Ectodermal cell (in vitro differentiated cells): ENCODE results near the gene TMEM127.

Experiments
- H3K27ac ChIP-seq: 2 replicates; pipeline ENCODE4 v1.7.0; 2013; ENCODE audit warnings: mild to moderate bottlenecking, low read depth, low read length; ENCODE audit not compliant: insufficient read depth, poor library complexity, severe bottlenecking
- H3K27me3 ChIP-seq: 2 replicates; pipeline ENCODE4 v1.7.0; 2013; ENCODE audit warnings: mild to moderate bottlenecking, low read length; ENCODE audit not compliant: insufficient read depth, control insufficient read depth, poor library complexity, severe bottlenecking
- H3K36me3 ChIP-seq: one replicate; pipeline ENCODE4 v1.7.0; 2013; ENCODE audit warnings: low read length; ENCODE audit not compliant: control insufficient read depth, insufficient read depth
- H3K4me1 ChIP-seq: one replicate; pipeline ENCODE4 v1.7.0; 2013; ENCODE audit warnings: low read length; ENCODE audit not compliant: control insufficient read depth, insufficient read depth
- H3K4me3 ChIP-seq: 2 replicates; pipeline ENCODE4 v1.7.0; 2013; ENCODE audit warnings: low read depth, low read length, control low read depth; ENCODE audit not compliant: insufficient read depth
- H3K9me3 ChIP-seq: 2 replicates; pipeline ENCODE4 v1.7.0; 2013; ENCODE audit warnings: mild to moderate bottlenecking, low read length, moderate library complexity; ENCODE audit not compliant: control insufficient read depth
- WGBS, 2 experiments: methylation state at CpG; one replicate each; pipeline ENCODE4 v1.1.7; 2013; ENCODE audit warnings: missing lambda C conversion rate in 2 of 2; 5-methylcytosine and 5-hydroxymethylcytosine counted together

Gene TMEM127

GRCh38 chr2:96241900-96242611 lies 23.7 kb downstream of the TMEM127 start:
- 92% methylated on average over 5 of the region's 5 CpGs for WGBS, 2 experiments
- Histone ChIP-seq H3K27me3 (no peaks in the 10 kb centered on the region), H3K9me3 (no peaks in the 10 kb centered on the region), H3K4me1 (no peaks in the 10 kb centered on the region), H3K36me3 (peaks cover 3% of the 10 kb centered on the region), H3K27ac (no peak overlapping the region), H3K4me3 (no peak overlapping the region)

- no peaks in the 10 kb centered on the region for H3K4me1 ChIP-seq
- 58 to 66% methylated on average over 2 of the region's 2 CpGs for WGBS, 2 experiments
- H3K36me3 ChIP-seq: peaks cover 3% of the 10 kb centered on the region
- H3K27me3 ChIP-seq: no peaks in the 10 kb centered on the region
- H3K4me3 ChIP-seq: no peak overlapping the region
- H3K27ac ChIP-seq: no peak overlapping the region
- H3K9me3 ChIP-seq: no peaks in the 10 kb centered on the region
Observed at GRCh38 chr2:96241227-96241626, 24.6 kb downstream of the TMEM127 start.

- Histone ChIP-seq H3K4me3 (no peak overlapping the region), H3K36me3 (peaks cover 3% of the 10 kb centered on the region), H3K27me3 (no peaks in the 10 kb centered on the region), H3K9me3 (no peaks in the 10 kb centered on the region), H3K4me1 (no peaks in the 10 kb centered on the region), H3K27ac (no peak overlapping the region)
- WGBS, 2 experiments: 94 to 97% methylated on average over 9 of the region's 9 CpGs
Observed at GRCh38 chr2:96240341-96241038, 25.3 kb downstream of the TMEM127 start.

GRCh38 chr2:96239745-96240264 lies 26.0 kb downstream of the TMEM127 start:
- Histone ChIP-seq H3K4me1 (no peaks in the 10 kb centered on the region), H3K27ac (no peak overlapping the region), H3K36me3 (peaks cover 3% of the 10 kb centered on the region), H3K27me3 (no peaks in the 10 kb centered on the region), H3K4me3 (no peak overlapping the region), H3K9me3 (no peaks in the 10 kb centered on the region)
- WGBS, 2 experiments: 92 to 93% methylated on average over 9 of the region's 9 CpGs

GRCh38 chr2:96239091-96239490 lies 26.7 kb downstream of the TMEM127 start:
- H3K4me1 ChIP-seq: no peaks in the 10 kb centered on the region
- 83 to 87% methylated on average over 3 of the region's 3 CpGs for WGBS, 2 experiments
- no peak overlapping the region for H3K4me3 ChIP-seq
- peaks cover 3% of the 10 kb centered on the region for H3K36me3 ChIP-seq
- no peaks in the 10 kb centered on the region for H3K9me3 ChIP-seq
- no peak overlapping the region for H3K27ac ChIP-seq
- H3K27me3 ChIP-seq: no peaks in the 10 kb centered on the region

- 93 to 97% methylated on average over 3 of the region's 3 CpGs for WGBS, 2 experiments
- Histone ChIP-seq H3K36me3 (peaks cover 3% of the 10 kb centered on the region), H3K27ac (no peak overlapping the region), H3K27me3 (no peaks in the 10 kb centered on the region), H3K9me3 (no peaks in the 10 kb centered on the region), H3K4me1 (no peaks in the 10 kb centered on the region), H3K4me3 (no peak overlapping the region)
Observed at GRCh38 chr2:96238266-96238665, 27.5 kb downstream of the TMEM127 start.

- Histone ChIP-seq H3K27me3 (no peaks in the 10 kb centered on the region), H3K4me3 (no peak overlapping the region), H3K9me3 (no peaks in the 10 kb centered on the region), H3K36me3 (peaks cover 3% of the 10 kb centered on the region), H3K4me1 (no peaks in the 10 kb centered on the region), H3K27ac (no peak overlapping the region)
- 97 to 100% methylated on average over 1 of the region's 1 CpG for WGBS, 2 experiments
Observed at GRCh38 chr2:96236882-96237281, 28.9 kb downstream of the TMEM127 start.

- no peaks in the 10 kb centered on the region for H3K9me3 ChIP-seq
- no peaks in the 10 kb centered on the region for H3K27me3 ChIP-seq
- no peak overlapping the region for H3K4me3 ChIP-seq
- 86 to 90% methylated on average over 4 of the region's 4 CpGs for WGBS, 2 experiments
- H3K4me1 ChIP-seq: no peaks in the 10 kb centered on the region
- no peak overlapping the region for H3K27ac ChIP-seq
- no peaks in the 10 kb centered on the region for H3K36me3 ChIP-seq
Observed at GRCh38 chr2:96233880-96234316, 31.9 kb downstream of the TMEM127 start.

- H3K27me3 ChIP-seq: no peaks in the 10 kb centered on the region
- H3K27ac ChIP-seq: no peak overlapping the region
- WGBS, 2 experiments: 92 to 96% methylated on average over 5 to 6 of the region's 6 CpGs
- no peaks in the 10 kb centered on the region for H3K36me3 ChIP-seq
- H3K4me1 ChIP-seq: no peaks in the 10 kb centered on the region
- no peak overlapping the region for H3K4me3 ChIP-seq
- no peaks in the 10 kb centered on the region for H3K9me3 ChIP-seq
Observed at GRCh38 chr2:96233436-96233835, 32.4 kb downstream of the TMEM127 start.

GRCh38 chr2:96231316-96231715 lies 34.5 kb downstream of the TMEM127 start:
- Histone ChIP-seq H3K4me3 (no peak overlapping the region), H3K27ac (no peak overlapping the region), H3K27me3 (no peaks in the 10 kb centered on the region), H3K9me3 (no peaks in the 10 kb centered on the region), H3K36me3 (no peaks in the 10 kb centered on the region), H3K4me1 (no peaks in the 10 kb centered on the region)
- 93 to 95% methylated on average over 4 of the region's 4 CpGs for WGBS, 2 experiments
